ENCODE results near the gene GSDME. TPM values are rescaled to one million over a fixed set of nuclear protein-coding genes. Genes with fewer than 3 reads are reported as not detected.

The GSDME gene
- total and polyA plus RNA-seq, 9 donors, result 14.3 to 37.0 (median 29.2) TPM

DNA sequence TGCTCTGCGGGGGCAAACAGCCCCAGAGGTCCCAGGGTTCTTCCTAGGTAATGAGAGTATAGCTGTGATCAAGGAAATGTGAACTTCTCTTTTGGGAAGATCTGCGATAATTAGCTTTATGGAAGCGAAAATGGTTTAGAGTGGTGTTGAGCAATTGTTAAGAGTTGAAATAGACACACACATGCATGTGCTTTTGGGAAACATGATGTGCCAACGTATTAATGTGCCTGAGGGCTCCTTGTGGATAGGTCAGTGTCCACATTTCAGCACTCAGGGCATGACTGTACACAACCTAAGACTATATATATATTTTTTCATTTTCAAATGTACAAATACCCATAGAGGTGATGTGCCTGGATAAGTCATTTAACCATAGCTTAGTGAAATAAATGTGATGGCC, 67.0 kb downstream of the GSDME start:
- TF ChIP-seq, protein P1, sequence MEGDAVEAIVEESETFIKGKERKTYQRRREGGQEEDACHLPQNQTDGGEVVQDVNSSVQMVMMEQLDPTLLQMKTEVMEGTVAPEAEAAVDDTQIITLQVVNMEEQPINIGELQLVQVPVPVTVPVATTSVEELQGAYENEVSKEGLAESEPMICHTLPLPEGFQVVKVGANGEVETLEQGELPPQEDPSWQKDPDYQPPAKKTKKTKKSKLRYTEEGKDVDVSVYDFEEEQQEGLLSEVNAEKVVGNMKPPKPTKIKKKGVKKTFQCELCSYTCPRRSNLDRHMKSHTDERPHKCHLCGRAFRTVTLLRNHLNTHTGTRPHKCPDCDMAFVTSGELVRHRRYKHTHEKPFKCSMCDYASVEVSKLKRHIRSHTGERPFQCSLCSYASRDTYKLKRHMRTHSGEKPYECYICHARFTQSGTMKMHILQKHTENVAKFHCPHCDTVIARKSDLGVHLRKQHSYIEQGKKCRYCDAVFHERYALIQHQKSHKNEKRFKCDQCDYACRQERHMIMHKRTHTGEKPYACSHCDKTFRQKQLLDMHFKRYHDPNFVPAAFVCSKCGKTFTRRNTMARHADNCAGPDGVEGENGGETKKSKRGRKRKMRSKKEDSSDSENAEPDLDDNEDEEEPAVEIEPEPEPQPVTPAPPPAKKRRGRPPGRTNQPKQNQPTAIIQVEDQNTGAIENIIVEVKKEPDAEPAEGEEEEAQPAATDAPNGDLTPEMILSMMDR (IDR thresholded peaks at IDR 0.05), result no peak
- TF ChIP-seq EP300 (IDR thresholded peaks at IDR 0.05) (no peak), POLR2A (IDR thresholded peaks at IDR 0.05) (no peak)
- DNase-seq, result no peak
- no peaks in the 10 kb centered on the region for H3K9me3 ChIP-seq
- H3K4me3 ChIP-seq, result no peak overlapping the region
- no peaks in the 10 kb centered on the region for H3K4me1 ChIP-seq (ENCODE audit: insufficient read depth)
- H3K27me3 ChIP-seq, result no peaks in the 10 kb centered on the region
- H3K36me3 ChIP-seq, result no peaks in the 10 kb centered on the region
- intact Hi-C loops (cut with DNase I), result no loop called here
- WGBS, 3 donors, result 94 to 97% (median 97%) methylated on average over 4 of the region's 4 CpGs
- no peak overlapping the region for H3K27ac ChIP-seq

DNA sequence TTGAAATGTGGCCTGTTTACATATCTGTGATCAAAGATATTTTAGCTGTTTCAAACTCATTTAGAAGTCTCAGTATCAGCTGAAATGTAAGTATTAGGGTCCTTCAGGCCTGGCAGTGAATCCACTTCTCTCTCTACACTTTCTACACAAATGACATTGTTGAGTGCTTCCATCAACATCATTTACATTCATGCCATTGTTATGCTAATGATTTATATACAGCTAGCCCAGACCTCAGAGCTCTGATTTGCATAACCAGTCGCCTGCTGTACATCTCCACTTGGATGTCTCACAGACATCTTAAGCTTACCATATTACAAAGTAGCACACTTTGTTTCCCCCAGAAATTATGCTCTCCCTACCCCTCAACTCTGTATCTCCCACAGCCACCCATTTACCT, 71.6 kb downstream of the GSDME start:
- no peak overlapping the region for H3K4me3 ChIP-seq
- no peaks in the 10 kb centered on the region for H3K9me3 ChIP-seq
- no peaks in the 10 kb centered on the region for H3K27me3 ChIP-seq
- WGBS, 3 donors, result 95 to 100% (median 100%) methylated on average over 1 of the region's 1 CpG
- no peak overlapping the region for H3K27ac ChIP-seq
- no peaks in the 10 kb centered on the region for H3K36me3 ChIP-seq
- H3K4me1 ChIP-seq (ENCODE audit: insufficient read depth), result no peaks in the 10 kb centered on the region
- intact Hi-C loops (cut with DNase I), result no loop called here
- no peak for TF ChIP-seq POLR2A (IDR thresholded peaks at IDR 0.05)
- TF ChIP-seq, protein P1 (IDR thresholded peaks at IDR 0.05), result no peak
- no peak for TF ChIP-seq EP300 (IDR thresholded peaks at IDR 0.05)
- no peak for DNase-seq

DNA sequence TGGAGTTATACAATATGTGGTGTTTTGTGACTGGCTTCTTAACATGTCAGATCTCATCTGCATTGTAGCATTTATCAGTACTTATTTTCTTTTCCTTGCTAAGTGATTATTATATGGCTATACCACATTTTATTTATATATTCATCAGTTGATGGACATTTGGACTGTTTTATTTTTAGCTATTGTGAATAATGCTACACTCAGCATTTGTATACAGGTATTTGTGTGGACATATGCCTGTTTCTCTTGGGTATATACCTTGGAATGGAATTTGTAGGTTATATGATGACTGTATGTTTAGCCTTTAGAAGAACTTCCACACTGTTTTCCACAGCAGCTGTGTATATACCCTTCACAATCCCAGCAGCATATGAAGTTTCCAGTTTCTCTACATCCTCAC, 86.5 kb downstream of the GSDME start:
- TF ChIP-seq EP300 (IDR thresholded peaks at IDR 0.05), result no peak
- TF ChIP-seq, protein P1 (IDR thresholded peaks at IDR 0.05), result no peak
- TF ChIP-seq POLR2A (IDR thresholded peaks at IDR 0.05), result no peak
- Histone ChIP-seq H3K4me3 (no peak overlapping the region), H3K27me3 (no peaks in the 10 kb centered on the region), H3K4me1 (ENCODE audit: insufficient read depth) (no peaks in the 10 kb centered on the region), H3K36me3 (no peaks in the 10 kb centered on the region), H3K9me3 (no peaks in the 10 kb centered on the region), H3K27ac (no peak overlapping the region)
- no peak for DNase-seq
- intact Hi-C loops (cut with DNase I), result no loop called here

DNA sequence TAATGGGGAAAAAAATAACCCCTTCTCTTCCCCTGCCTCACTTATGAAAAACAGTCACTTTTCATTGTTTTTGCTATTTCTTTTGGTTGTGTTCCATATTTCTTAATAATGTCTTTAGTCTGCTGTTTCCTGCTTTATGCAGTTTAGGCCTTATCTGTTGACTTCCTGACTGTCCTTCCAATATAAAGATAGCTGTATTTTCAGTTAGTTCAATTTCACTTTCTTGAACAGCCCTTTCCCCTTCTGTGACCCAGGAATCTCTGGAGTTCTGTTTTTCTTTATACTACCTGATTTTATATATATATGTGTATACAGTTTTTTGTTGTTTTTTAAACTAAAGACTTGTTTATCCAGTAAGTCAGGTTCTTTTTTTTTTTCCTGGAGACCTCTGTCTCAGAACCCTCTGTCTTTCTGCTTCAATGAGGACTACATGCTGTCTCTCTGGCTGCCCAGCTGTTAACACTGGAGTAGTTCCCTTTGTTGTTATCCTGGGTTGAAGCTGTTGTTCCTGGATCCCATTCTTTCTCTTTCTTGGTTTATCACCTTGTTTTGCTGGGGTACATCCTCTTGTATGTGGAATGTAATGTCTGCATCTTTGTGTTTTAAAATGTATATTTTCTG, 87.2 kb downstream of the GSDME start:
- no peak overlapping the region for H3K27ac ChIP-seq
- no peak for DNase-seq
- intact Hi-C loops (cut with DNase I), result no loop called here
- H3K4me1 ChIP-seq (ENCODE audit: insufficient read depth), result no peaks in the 10 kb centered on the region
- no peak overlapping the region for H3K4me3 ChIP-seq
- no peaks in the 10 kb centered on the region for H3K27me3 ChIP-seq
- no peaks in the 10 kb centered on the region for H3K36me3 ChIP-seq
- TF ChIP-seq, protein P1 (IDR thresholded peaks at IDR 0.05), result no peak
- TF ChIP-seq EP300 (IDR thresholded peaks at IDR 0.05) (no peak), POLR2A (IDR thresholded peaks at IDR 0.05) (no peak)
- no peaks in the 10 kb centered on the region for H3K9me3 ChIP-seq
